Tibial nerve (tissue), 3 donors: ENCODE data around the gene SNCAIP.

Source experiments
- CTCF ChIP-seq, 5 experiments: fragments of 200-600 bp in 3 of 5; fragments of 450-650 bp in 2 of 5; sonication (generic) in 3 of 5; IDR thresholded peaks; one replicate each; pipeline ENCODE4 v1.5.1; 2016 to 2019; ENCODE audit warnings: antibody characterized with exemption in 5 of 5, mild to moderate bottlenecking in 3 of 5, moderate library complexity in 2 of 5
- POLR2A ChIP-seq, 2 donors: fragments of 450-650 bp; IDR thresholded peaks; one replicate each; pipeline ENCODE4 v1.6.1; 2017; ENCODE audit warnings: antibody characterized with exemption in 2 of 2, mild to moderate bottlenecking in 2 of 2, moderate library complexity in 2 of 2

- TF ChIP-seq CTCF (IDR thresholded peaks at IDR 0.05) (no peak), POLR2A (IDR thresholded peaks at IDR 0.05) (no peak)
Observed at GRCh38 chr5:122315521-122315920, 3.5 kb downstream of the SNCAIP start.
